GM19025 (cell line): Measurements from ENCODE around the gene N4BP3.
"Not testable (repeated sequence)": the region's sequence is repeated elsewhere in the genome, so short reads cannot be mapped to it uniquely, and the experiment has no call there.

Source experiments
- ATAC-seq: cut with Tn5 transposase; IDR thresholded peaks from one replicate; pipeline ENCODE4 v1.9.1; 2021; ENCODE audit warnings: mild to moderate bottlenecking, low read depth, moderate library complexity; ENCODE audit not compliant: unreplicated experiment

The N4BP3 gene

GRCh38 chr5:178120607-178121357 is 7.5 kb downstream of the N4BP3 start:
- ATAC-seq = peak; percentile 81

GRCh38 chr5:178121391-178122276 is 8.3 kb downstream of the N4BP3 start:
- ATAC-seq = no peak

- ATAC-seq = no peak
These were observed 9.0 kb downstream of the N4BP3 start for GRCh38 chr5:178122346-178122745.

DNA sequence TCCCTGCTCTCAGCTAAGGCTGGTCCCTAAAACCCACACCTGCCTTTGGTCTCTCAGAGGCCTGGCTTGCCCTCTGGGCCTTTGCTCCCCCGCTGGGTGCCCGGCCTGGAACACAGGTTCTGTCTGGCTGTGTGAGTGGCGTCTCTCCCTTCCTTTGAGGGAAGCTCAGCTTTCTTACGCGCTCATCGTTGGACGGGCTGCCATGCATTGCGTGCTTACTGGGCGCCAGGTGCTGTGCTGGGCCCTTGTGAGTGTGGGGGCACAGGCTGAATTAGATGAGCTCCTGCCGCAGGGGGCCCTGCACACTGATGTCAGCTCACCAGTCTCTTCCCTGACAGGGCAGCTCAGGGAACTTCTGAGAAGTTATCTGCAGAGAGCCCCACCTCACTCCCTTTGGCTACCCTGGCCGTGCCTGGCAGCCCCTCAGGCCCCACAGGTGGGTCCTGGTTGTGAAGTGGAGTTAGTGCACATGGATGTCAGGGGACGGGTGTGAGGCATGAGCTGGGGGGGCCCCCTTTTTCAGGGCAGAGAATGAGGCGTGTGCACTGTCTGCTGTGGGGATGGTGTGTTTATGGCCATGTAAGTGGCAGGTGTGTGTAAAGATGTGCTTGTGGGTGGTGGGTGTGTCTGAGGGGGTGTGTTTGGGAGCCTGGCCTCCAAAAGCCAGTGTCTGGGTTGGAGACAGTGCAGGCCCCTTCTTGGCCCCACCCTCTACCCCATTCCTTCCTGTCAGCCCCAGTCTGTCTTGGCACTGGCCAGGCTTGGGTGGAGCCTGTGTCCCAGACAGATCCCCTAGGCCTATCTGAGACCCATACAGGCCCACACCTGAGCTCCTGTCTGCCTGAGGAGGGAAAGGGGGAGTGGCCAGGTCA is 10.0 kb downstream of the N4BP3 start:
- no peak for ATAC-seq

DNA sequence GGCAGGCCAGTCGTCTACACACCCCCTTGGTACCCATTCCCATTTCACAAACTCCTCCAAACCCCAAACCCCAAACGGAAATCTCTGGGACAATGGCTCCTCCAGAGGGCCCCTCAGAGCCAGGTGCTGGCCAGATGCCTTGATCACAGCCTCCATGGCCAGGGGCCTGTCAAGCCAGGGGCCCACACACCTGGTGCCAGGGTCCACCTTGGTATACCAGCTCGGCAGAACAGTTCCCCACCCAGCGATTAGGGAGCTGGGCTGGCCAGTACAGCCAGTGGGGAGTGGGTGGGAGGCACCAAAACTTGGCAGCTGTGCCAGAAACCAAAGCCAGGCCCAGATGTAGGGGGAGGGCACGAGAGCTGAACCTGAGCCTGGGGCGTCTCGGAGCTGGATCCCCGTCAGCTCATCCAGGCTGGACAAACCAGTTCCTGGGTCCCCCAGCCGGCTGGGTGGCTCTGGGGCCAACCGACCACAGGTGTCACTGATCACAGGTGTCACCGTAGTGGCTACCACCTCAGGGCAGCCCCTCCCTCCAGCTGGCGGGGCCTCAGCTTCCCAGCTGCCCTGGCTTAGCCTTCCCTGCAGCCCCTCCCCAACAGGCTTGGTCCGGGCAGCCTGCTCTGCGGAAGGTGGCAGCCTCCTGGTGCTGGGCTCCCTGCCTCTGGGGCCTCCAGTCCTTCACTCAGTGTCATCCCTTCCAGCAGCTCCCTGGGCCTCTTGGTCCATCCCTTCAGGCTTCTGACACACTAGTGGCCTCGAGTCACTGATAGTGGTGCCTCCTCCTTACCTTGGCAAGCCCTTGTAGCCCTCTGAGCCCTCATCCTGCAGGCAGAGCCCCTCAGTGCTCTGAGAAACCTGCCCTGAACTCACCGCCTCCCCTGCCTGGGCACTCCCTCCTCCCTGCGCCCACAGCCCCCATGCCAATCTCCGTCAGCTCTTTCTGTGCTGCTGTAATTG is 10.9 kb downstream of the N4BP3 start:
- no peak for ATAC-seq

- no peak for ATAC-seq
These were observed 12.0 kb downstream of the N4BP3 start for GRCh38 chr5:178125253-178125906.

DNA sequence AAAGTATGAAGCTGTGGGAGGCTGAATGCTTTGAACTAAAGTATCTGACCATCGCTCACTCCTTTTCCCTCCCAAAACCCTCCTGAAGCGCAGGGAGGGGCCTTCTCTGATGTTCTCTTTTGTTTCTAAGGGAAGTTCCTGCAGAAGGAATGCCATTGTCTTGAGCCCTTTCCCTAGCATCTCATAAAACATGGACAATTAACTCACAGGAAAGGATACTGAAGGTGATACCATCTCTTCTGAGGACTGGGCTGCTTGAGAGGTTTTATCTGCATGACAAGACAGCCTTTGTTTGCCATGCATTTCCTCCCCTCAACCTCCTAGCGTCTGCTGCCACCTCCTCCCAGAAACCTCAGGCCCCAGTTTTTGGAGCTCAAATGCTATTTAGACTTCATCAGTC is 13.2 kb downstream of the N4BP3 start:
- no peak for ATAC-seq

DNA sequence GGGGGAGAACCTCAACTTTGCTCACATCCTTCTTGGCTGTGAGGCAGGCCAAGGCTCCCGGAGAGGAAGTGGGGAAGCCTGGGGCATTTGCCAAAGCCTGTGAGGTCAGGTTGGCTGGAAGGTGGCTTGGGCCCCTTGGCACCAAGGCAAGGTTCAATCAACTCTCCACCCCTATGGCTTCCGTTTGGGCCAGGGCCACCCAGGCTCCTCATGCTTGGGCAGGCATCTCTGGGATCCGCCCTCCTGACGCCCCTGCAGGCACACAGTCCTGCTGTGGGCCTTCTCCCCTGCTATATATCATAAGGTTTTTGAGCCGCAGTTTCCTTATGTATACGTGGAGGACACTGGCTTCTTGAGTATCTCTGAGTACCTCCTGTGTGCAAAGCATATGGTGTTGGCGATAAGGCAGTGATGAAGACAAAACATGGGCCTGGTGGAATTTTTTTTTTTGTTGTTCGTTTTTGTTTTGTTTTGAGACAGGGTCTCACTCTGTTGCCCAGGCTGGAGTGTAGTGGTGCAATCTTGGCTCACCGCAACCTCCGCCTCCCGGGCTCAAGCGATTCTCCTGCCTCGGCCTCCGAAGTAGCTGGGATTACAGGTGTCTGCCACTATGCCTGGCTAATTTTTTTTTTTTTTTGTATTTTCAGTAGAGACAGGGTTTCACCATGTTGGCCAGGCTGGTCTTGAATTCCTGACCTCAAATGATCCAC is 14.1 kb downstream of the N4BP3 start:
- ATAC-seq = not testable (repeated sequence)

DNA sequence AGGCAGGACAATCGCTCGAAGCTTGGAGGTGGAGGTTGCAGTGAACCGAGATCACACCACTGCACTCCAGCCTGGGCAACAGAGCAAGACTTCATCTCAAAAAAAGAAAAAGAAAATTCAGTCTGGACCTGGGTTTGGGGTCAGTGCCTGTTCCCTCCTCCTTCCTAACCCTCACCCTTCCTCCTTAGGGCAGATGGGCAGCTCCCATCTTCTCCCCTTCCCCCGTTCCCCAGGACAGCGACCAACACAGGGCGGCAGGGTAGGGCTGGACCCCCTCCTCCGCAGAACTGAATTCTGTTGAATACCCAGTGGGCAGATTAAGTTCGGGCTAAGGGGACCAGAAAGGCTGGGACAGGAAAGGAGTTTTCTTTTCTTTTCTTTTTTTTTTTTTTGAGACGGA is 16.0 kb downstream of the N4BP3 start:
- no peak for ATAC-seq

DNA sequence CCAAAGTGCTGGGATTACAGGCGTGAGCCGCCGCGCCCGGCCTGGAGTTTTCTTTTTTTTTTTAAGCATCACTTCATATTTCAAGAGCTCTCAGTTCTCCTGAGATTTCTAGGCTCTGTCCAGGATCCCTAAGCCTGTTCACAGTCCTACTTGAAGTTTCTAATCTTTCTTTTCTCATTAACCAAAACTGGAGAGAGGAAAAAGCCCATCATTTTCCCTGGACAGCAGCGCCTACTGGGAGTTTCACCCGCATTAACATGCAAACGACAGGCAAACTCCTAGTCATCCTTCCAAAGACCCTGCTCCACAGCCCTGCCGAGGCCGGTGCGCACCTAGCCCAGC is 16.9 kb downstream of the N4BP3 start:
- ATAC-seq = not testable (repeated sequence)

DNA sequence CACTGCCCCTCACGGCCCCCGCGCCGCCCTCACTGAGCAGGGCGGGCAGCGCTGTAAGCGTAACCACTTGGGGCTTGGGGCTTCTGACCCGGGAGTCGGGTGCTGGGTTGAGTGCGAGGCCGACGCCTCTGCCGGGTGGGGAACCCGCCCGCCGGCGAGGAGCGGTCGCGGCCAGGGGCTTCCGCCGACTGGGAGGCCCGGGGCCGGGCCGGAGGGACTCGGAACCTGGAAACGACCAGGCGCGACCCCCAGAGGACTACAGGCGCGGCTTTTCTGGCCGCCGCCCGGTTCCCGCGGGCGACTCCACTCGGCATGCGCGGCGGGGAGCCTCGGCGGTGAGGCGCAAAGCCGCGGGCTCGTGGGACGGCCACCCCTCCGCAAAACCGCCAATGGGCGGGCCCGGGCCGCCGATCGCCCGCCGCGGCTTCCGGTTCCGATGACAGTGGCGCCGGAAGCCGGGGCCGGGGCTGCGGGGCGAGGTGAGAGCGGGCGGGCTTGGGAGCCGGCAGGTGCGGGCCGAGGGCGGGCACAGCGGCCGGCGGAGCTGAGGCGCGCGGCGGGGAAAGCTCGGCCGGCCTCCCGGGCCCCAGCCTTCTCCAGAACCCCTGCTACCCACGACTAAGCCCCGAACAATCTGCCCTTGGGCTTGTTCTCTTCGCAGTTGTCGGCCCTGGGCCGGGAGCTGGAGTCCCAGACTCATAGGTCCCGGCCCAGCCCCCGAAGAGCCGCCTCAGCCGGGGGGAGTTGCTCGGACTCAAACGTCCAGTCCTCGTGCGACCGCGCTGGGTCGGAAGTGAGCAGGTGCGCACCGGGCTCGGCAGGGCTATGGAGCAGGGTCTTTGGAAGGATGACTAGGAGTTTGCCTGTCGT is 17.5 kb downstream of the N4BP3 start, which contains the start of gene RMND5B:
TSS of gene RMND5B (plus strand) at position 439 of the 870 bp plus-strand sequence. CDS start 7,106 bp downstream, outside the sequence.
- peak; percentile 91 for ATAC-seq

DNA sequence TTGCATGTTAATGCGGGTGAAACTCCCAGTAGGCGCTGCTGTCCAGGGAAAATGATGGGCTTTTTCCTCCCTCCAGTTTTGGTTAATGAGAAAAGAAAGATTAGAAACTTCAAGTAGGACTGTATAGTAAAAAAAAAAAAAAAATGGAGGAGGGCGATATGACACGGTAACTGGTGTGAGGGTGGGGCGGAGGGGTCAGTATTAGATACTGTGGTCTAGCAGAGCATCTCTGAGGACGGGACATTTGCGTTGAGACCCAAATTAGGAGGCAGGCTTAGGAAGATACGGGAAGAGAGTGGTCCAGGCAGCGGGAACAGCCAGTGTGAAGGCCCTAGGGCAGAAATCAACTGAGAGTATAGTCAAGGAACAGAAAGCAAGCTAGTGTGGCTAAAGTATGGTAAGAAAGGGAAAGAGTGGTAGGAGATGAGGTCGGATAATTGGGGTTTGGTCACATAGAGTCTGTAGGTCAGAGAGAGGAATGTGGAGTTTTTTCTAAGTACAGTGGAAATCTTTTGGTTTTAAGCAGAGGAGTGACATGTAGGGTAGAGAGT is 18.2 kb downstream of the N4BP3 start:
- no peak for ATAC-seq

GRCh38 chr5:178136990-178137389 is 23.7 kb downstream of the N4BP3 start:
- ATAC-seq = no peak

DNA sequence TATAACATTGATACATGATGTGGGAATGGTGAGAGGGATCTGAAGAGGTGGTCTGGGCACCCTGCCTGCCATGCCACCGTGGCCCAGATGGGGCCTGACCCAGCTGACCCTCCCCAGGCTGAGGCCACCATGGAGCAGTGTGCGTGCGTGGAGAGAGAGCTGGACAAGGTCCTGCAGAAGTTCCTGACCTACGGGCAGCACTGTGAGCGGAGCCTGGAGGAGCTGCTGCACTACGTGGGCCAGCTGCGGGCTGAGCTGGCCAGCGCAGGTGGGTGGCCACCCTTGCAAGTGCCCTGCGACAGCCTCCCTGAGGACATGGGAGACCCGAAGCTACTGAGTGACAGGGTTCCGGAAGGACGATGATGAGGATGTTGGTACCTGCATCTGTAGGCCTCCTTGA is 24.7 kb downstream of the N4BP3 start:
- no peak for ATAC-seq

DNA sequence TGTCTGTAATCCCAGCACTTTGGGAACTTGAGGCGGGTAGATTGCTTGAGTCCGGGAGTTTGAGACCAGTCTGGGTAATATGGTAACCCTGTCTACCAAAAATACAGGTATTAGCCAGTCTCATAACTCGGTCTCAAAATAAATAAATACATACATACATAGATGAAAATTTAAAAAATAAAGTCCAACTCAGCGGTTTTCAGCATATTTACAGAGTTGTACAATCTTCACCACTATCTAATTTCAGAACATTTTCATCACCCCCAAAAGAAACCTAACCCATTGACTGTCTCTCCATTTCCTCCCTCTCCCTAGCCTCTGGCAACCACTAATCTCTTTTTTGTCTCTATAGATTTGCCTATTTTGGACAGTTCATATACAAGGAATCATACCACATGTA is 28.2 kb downstream of the N4BP3 start:
- ATAC-seq = no peak

GRCh38 chr5:178142642-178143041 is 29.3 kb downstream of the N4BP3 start:
- no peak for ATAC-seq

- ATAC-seq = no peak
These were observed 29.9 kb downstream of the N4BP3 start for GRCh38 chr5:178143246-178143645.
